ENCODE data around the gene SYNGAP1. TPM values are rescaled to one million over a fixed set of nuclear protein-coding genes. Genes with fewer than 3 reads are reported as not detected.
"Not testable (repeated sequence)": the region's sequence is repeated elsewhere in the genome, so short reads cannot be mapped to it uniquely, and the experiment has no call there.

The SYNGAP1 gene
- polyA plus RNA-seq, 1 donor from 2014 or later = 0.54 TPM

DNA sequence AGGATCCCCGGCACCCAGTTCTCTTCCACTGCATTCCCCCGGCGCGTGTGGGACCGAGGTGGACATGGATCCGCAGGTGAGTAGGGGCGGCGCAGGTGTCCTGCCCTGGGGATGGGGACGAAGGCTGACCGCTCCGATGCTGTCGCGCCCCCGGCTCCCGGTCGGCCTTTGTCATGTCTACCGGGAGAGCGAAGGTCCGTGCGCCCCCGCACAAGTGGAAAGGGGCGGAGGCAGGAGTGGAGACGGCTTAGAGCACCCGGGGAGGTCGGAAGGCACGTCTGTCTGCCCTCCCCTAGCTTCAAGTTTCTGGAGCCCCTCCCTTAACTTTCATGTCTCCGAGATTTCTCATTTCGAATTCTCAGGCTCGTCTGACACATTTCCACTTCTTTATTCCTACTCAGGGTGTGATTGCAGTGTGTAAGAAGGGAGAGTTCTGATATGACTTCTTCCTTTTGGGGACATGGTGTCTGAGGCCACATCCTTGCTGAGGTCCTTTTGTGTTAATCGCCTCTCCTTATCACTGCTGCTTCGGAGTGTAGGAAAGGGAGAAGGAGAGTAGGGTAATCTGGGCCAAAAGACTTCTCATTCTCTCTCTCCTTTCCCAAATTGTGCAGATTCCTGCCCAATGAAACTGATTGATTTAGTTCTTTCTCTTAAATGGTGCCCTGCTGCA is 27.8 kb upstream of the SYNGAP1 start:
- Mint-ChIP-seq H3K4me3 (peak overlapping the region; percentile 42 to 94 (median 82)), H3K36me3 (no peaks in the 10 kb centered on the region), H3K4me1 (peaks cover 10 to 26% (median 24%) of the 10 kb centered on the region in 3 donors), H3K27me3 (peaks cover 3% of the 10 kb centered on the region), H3K27ac (peak overlapping the region; percentile 64 to 99 (median 78)), H3K9me3 (no peaks in the 10 kb centered on the region)

DNA sequence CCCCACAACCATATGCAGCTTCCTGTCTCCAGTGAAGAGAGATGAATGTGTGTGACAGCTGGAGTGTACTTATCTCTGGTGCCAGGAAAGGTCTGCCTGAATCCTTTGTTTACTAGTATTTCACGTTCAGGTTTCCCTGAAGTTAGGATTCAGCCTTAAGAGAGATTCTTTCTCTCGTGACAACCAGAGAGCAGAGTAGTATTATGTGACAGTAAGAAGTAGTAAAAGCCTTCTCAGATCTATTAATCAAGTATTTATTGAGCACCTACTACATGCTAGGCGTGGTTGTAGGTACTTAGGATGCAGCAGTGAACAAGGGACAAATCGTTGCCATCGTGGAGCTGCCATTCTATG is 27.3 kb upstream of the SYNGAP1 start:
- Mint-ChIP-seq H3K36me3 (no peaks in the 10 kb centered on the region), H3K4me1 (peaks cover 10 to 26% (median 24%) of the 10 kb centered on the region in 3 donors), H3K27ac (peak overlapping the region; percentile 22 to 78 (median 64)), H3K4me3 (peak overlapping the region; percentile 42 to 94 (median 82)), H3K9me3 (no peaks in the 10 kb centered on the region), H3K27me3 (peaks cover 3% of the 10 kb centered on the region)

DNA sequence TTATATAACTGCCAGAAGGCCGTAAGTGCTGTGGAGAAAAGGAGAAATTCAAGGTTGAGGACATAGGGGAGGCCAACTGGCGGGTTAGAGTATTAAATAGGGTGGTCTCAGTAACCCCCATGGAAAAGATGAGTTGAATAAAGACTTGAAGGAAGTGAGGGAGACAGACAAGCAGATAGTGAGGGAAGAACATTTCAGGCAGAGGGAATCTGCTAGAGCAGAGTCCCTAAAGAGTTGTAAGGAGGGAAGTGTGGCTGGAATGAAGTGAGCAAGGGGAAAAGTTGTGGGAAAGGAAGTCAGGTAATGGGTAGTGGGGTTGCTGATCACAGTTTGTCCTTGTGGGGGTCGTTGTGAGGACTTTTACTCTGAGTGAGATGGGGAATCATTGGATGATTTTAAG is 26.9 kb upstream of the SYNGAP1 start:
- Mint-ChIP-seq H3K4me3 (peak overlapping the region; percentile 10 to 78 (median 56)), H3K27ac (peak overlapping the region; percentile 22 to 78 (median 64)), H3K4me1 (peaks cover 10 to 26% (median 24%) of the 10 kb centered on the region in 3 donors), H3K36me3 (no peaks in the 10 kb centered on the region), H3K9me3 (no peaks in the 10 kb centered on the region), H3K27me3 (peaks cover 4% of the 10 kb centered on the region)

DNA sequence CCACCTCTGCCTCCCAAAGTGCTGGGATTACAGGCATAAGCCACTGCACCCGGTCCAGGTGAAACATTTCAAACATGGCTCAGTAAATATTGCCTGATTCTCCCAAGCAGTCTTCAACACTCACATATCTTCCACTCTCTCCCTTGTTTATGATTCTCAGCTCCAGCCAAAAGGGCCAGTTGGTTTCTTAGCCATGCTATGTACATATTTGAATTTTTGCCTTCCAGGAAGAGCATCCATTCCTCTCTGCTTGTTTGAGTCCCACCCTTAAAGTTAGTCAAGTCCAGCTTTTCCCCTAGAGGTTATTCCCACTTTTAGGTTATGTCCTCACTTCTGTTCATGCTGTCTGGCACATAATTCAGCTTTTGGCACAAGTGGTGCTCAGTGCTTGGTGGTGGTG is 22.3 kb upstream of the SYNGAP1 start:
- peaks cover 4% of the 10 kb centered on the region for H3K27me3 Mint-ChIP-seq
- no peaks in the 10 kb centered on the region for H3K36me3 Mint-ChIP-seq
- no peaks in the 10 kb centered on the region for H3K9me3 Mint-ChIP-seq
- H3K27ac Mint-ChIP-seq = peak overlapping the region in 1 of 3 donors; percentile 35
- H3K4me3 Mint-ChIP-seq = no peak overlapping the region
- peaks cover 7 to 12% (median 10%) of the 10 kb centered on the region in 3 donors for H3K4me1 Mint-ChIP-seq

DNA sequence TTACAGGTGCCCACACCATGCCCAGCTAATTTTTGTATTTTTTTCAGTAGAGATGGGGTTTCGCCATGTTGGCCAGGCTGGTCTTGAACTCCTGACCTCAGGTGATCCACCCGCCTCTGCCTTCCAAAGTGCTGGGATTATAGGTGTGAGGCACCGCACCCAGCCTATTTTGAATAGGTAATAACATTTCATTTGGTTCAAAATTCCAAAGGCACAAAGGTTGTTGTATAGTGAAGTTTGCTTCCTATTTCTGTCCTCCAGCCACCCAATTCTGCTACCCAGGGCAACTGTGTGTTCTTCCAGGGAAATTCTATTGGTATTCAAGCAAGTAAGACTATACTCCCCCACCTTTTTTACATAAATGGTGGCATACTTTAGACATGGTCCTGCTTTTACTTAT is 21.3 kb upstream of the SYNGAP1 start:
- not testable (repeated sequence) for H3K9me3 Mint-ChIP-seq, H3K4me3 Mint-ChIP-seq, H3K36me3 Mint-ChIP-seq, H3K27ac Mint-ChIP-seq, H3K27me3 Mint-ChIP-seq
- peaks cover 0 to 12% (median 5%) of the 10 kb centered on the region in 3 donors for H3K4me1 Mint-ChIP-seq

DNA sequence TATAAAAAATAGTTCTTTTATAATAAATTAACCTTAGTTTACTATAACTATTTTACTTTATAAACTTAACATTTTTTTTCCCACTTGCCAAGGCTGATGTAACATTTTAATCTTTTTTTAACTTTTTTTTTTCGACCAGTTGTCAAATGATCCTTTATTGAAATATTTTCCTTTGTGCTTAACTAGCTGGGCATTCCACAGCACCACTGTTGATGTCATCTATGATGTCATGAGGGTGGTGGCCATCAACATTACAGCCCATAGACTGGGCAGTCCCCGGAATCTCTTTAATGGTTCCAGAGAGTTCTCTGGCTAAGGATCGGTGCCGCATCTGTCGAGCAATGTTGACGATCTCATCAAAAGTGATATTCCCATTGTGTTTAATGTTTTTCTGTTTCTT is 20.0 kb upstream of the SYNGAP1 start:
- H3K27me3 Mint-ChIP-seq, H3K27ac Mint-ChIP-seq, H3K4me1 Mint-ChIP-seq, H3K36me3 Mint-ChIP-seq, H3K9me3 Mint-ChIP-seq: not testable (repeated sequence)
- H3K4me3 Mint-ChIP-seq = peak overlapping the region in 1 of 4 donors; percentile 33

DNA sequence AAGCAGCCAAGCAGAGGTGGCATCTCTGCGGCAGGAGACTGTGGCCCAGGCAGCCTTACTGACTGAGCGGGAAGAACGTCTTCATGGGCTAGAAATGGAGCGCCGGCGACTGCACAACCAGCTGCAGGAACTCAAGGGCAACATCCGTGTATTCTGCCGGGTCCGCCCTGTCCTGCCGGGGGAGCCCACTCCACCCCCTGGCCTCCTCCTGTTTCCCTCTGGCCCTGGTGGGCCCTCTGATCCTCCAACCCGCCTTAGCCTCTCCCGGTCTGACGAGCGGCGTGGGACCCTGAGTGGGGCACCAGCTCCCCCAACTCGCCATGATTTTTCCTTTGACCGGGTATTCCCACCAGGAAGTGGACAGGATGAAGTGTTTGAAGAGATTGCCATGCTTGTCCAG is 15.0 kb upstream of the SYNGAP1 start:
- Mint-ChIP-seq H3K4me3 (no peak overlapping the region), H3K27ac (peak overlapping the region in 2 of 3 donors; percentile 10 to 45), H3K9me3 (no peaks in the 10 kb centered on the region), H3K27me3 (no peaks in the 10 kb centered on the region), H3K4me1 (peaks cover 3 to 8% (median 6%) of the 10 kb centered on the region in 3 donors), H3K36me3 (no peaks in the 10 kb centered on the region)

DNA sequence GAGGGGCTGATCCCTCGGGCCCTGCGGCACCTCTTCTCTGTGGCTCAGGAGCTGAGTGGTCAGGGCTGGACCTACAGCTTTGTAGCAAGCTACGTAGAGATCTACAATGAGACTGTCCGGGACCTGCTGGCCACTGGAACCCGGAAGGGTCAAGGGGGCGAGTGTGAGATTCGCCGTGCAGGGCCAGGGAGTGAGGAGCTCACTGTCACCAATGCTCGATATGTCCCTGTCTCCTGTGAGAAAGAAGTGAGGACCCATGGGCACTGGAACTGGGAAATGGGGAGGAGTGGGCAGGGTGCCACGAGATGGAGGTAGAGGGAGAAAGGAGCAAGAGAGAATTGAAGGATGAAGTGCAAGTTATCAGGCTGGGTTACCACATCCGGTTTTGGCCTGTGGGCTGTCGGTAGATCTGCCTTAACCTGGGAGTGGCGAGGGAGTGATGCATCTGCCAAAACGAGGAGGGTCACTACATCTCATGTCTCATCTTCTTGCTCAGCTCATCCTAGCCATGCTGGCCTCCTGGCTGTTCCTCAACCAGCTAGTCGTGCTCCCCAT is 14.4 kb upstream of the SYNGAP1 start:
- no peaks in the 10 kb centered on the region for H3K9me3 Mint-ChIP-seq
- peaks cover 5 to 8% (median 7%) of the 10 kb centered on the region in 3 donors for H3K4me1 Mint-ChIP-seq
- H3K36me3 Mint-ChIP-seq = no peaks in the 10 kb centered on the region
- no peaks in the 10 kb centered on the region for H3K27me3 Mint-ChIP-seq
- H3K4me3 Mint-ChIP-seq = peak overlapping the region in 1 of 4 donors; percentile 34
- H3K27ac Mint-ChIP-seq = peak overlapping the region in 1 of 3 donors; percentile 10

DNA sequence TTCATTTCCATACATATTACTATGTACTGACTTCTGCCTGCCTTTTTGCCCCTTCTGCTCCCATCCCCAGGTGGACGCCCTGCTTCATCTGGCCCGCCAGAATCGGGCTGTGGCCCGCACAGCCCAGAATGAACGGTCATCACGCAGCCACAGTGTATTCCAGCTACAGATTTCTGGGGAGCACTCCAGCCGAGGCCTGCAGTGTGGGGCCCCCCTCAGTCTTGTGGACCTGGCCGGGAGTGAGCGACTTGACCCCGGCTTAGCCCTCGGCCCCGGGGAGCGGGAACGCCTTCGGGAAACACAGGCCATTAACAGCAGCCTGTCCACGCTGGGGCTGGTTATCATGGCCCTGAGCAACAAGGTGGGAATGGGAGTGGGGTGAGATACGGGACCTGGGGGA is 13.7 kb upstream of the SYNGAP1 start:
- Mint-ChIP-seq H3K9me3 (no peaks in the 10 kb centered on the region), H3K27ac (peak overlapping the region in 1 of 3 donors; percentile 10), H3K36me3 (no peaks in the 10 kb centered on the region), H3K4me1 (peaks cover 5 to 8% (median 7%) of the 10 kb centered on the region in 3 donors), H3K4me3 (peak overlapping the region in 1 of 4 donors; percentile 41), H3K27me3 (no peaks in the 10 kb centered on the region)

DNA sequence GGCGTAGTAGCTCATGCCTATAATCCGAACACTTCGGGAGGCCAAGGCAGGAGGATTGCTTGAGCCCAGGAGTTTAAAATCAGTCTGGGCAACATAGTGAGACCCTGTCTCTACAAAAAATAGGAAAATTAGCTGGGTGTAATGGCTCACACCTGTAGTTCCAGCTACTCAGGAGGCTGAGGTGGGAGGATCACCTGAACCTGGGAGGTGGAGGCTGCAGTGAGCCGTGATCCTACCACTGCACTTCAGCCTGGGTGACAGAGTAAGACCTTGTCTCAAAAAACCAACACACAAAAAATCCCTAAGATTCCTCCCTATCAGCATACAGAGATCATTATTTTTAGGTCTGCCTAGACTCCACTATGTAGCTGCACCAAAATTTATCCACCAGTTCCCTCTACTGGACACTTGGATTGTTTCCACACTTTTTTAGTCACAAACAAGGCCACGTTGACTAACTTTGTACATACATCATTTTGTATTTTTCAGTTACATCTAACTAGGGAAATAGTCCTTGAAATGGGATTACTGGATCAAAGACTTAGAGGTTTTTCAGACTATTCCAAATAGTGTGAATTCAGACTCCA is 12.6 kb upstream of the SYNGAP1 start:
- peaks cover 7 to 12% (median 9%) of the 10 kb centered on the region in 3 donors for H3K4me1 Mint-ChIP-seq
- H3K27me3 Mint-ChIP-seq = no peaks in the 10 kb centered on the region
- no peaks in the 10 kb centered on the region for H3K36me3 Mint-ChIP-seq
- H3K9me3 Mint-ChIP-seq = no peaks in the 10 kb centered on the region
- peak overlapping the region in 1 of 3 donors; percentile 94 for H3K27ac Mint-ChIP-seq
- H3K4me3 Mint-ChIP-seq = peak overlapping the region in 1 of 4 donors; percentile 52

DNA sequence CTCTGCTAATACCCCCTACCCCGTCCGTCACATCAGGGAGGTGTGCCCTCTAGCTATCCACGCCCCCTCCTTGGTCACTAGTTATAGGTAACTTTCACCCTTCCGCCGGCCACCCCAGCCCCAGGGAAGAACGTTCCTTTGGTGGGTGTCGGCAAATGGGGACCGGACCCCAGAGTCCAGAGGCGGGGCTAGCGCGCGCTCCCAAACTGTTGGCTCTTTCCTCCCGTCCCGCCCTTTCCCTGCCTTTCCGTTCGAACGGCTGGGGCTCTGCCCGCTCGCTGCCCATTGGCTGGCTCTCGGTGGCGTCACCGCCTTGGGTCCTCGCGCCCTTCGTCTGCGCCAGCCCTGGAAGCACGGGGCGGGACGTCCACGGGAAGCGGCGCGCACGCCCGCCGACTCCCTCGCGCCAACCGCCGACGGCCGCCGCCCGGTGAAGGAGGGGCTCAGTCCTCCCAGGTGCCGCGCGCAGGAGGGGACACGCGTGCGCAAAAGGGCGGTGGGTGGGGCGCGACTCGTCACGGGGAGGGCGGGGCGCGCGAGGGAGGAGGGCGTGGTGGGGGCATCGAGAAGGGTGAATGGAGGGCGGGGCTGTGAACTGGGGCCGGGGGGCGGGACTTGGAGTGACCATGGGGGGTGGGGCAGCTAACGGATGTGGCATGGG is 9.7 kb upstream of the SYNGAP1 start:
- Mint-ChIP-seq H3K36me3 (no peaks in the 10 kb centered on the region), H3K9me3 (no peaks in the 10 kb centered on the region), H3K27ac (peak overlapping the region; percentile 85 to 94 (median 92)), H3K4me3 (peak overlapping the region; percentile 87 to 96 (median 90)), H3K27me3 (no peaks in the 10 kb centered on the region), H3K4me1 (peaks cover 20 to 35% (median 28%) of the 10 kb centered on the region in 3 donors)

DNA sequence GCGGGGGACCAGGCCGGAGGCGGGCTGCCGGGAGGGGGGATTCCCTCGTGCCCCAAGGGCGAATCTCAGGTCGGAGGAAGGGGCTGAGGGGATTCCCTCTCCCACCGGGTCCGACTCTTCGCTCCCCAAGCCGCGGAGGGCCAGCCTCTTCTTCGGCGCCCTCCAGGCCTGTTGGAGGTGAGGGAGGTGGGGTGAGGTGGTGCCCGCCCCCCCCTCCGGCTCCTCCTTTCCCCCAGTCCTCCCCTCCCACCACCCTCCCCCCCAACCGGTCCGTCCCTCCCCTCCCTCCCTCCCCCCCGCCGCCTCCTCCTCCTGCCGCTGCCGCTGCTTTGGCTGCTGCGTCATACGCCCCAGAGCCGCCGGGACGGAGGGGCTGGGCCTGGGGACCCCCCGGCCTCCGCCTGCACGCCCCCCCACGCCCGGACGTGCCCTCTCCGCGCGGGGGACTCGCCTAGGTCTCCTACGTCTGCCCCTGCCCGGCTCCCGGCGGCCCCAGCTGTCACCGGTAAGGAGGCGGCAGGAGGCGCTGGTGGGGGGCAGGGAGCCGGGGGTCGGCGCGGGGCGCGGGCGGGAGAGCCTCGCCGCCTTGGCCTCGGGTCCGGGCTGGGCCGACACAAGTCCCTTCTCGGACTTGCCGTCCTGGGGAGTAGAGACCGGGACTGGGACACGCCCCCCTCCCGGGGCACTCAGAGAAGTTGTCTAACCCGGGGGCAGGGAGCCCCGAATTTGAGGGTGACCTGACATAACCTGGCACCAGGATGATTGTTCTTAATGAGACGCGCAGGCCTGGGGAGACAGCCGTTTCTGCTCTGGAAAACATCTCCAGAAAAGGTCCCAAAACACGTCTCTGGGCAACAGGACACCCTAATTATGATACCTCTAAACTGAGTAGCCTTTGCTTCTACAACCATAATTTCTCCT is 8.9 kb upstream of the SYNGAP1 start, which contains the start of gene PHF1:
TSS of gene PHF1 (plus strand) at position 304 of the 921 bp plus-strand sequence. CDS start 1,250 bp downstream, outside the sequence.
- Mint-ChIP-seq H3K27ac (peak within 1 kb of the TSS; percentile 92 to 99 (median 94)), H3K9me3 (no peaks in the 10 kb centered on the region), H3K4me3 (peak within 1 kb of the TSS; percentile 87 to 96 (median 91)), H3K4me1 (peaks cover 20 to 38% (median 29%) of the 10 kb centered on the region in 3 donors), H3K27me3 (no peaks in the 10 kb centered on the region), H3K36me3 (no peaks in the 10 kb centered on the region)

DNA sequence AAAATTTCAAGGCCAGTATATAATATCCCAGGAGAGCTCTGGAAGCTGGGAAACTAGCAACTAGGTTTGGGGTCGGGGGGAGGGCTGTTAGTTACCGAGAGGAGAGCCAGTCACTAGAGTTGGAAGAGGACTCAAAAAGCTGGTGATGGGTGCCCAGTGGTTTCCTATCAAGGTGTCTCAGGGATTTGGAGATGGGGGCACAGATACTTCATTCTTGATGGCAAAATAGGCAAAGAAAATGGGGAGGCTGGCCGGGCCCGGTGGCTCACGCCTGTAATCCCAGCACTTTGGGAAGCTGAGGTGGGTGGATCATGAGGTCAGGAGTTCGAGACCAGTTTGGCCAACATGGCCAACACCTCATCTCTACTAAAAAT is 8.2 kb upstream of the SYNGAP1 start:
- peak overlapping the region; percentile 85 to 99 (median 94) for H3K27ac Mint-ChIP-seq
- no peaks in the 10 kb centered on the region for H3K27me3 Mint-ChIP-seq
- no peaks in the 10 kb centered on the region for H3K9me3 Mint-ChIP-seq
- H3K4me3 Mint-ChIP-seq = peak overlapping the region; percentile 86 to 94 (median 91)
- H3K4me1 Mint-ChIP-seq = peaks cover 25 to 43% (median 33%) of the 10 kb centered on the region in 3 donors
- no peaks in the 10 kb centered on the region for H3K36me3 Mint-ChIP-seq
